AG04449 (cell line): ENCODE results near the gene PLEKHG2.

Experiments used
- CTCF ChIA-PET: fragments of 350-600 bp; formaldehyde crosslinking; extraction: SDS; loops from one replicate; lab custom pipeline; 2021; ENCODE audit warnings: antibody characterized with exemption; lab: Yijun Ruan, JAX
- POLR2A ChIA-PET: fragments of 400-600, 350-600 bp; formaldehyde crosslinking; extraction: SDS; loops from one replicate; lab custom pipeline; 2020; ENCODE audit warnings: antibody characterized with exemption, inconsistent platforms; lab: Yijun Ruan, JAX
- DNase-seq: peaks from one replicate; pipeline ENCODE4 v3.0.0-alpha.2; 2010; ENCODE audit warnings: low read depth, low spot score
- H3K4me3 ChIP-seq: 2 replicates; pipeline ENCODE4 v1.5.1; 2011; ENCODE audit warnings: low read depth, mild to moderate bottlenecking, control low read depth, low read length
- CTCF ChIP-seq: IDR thresholded peaks from one replicate; pipeline ENCODE4 v1.5.1; 2011; ENCODE audit warnings: mild to moderate bottlenecking, moderate library complexity, low read length, control low read depth, inconsistent platforms; ENCODE audit not compliant: insufficient read depth; ENCODE audit errors: missing control alignments

Gene PLEKHG2

GRCh38 chr19:39399668-39400050 is 12.8 kb upstream of the PLEKHG2 start:
- POLR2A ChIA-PET, result interaction anchor here (1.0 to 1.1 kb wide), 2 partner anchors 9 to 12 kb away, joined by 3 to 4 read pairs; partner anchors contain the start of genes MED29 and PAF1

GRCh38 chr19:39400061-39400460 is 12.4 kb upstream of the PLEKHG2 start:
- POLR2A ChIA-PET, result interaction anchor here (1.0 to 1.1 kb wide), 2 partner anchors 9 to 11 kb away, joined by 3 to 4 read pairs; partner anchors contain the start of genes MED29 and PAF1
- no peak for DNase-seq
- no peak for TF ChIP-seq CTCF
- H3K4me3 ChIP-seq, result no peak overlapping the region
- CTCF ChIA-PET, result interaction anchor here (2.9 to 4.9 kb wide), 4 partner anchors 9 to 133 kb away, joined by 15 to 38 read pairs (median 24); partner anchors contain the start of genes EID2B, MED29, PAF1 and PLEKHG2

More at GRCh38 chr19:39399668-39400050, 12.8 kb upstream of the PLEKHG2 start:
- no peak overlapping the region for H3K4me3 ChIP-seq
- CTCF ChIA-PET, result interaction anchor here (2.9 to 4.9 kb wide), 5 partner anchors 8 to 133 kb away, joined by 15 to 38 read pairs (median 22); partner anchors contain the start of genes EID2B, MED29, PAF1 and PLEKHG2
- no peak for DNase-seq
- no peak for TF ChIP-seq CTCF

GRCh38 chr19:39401070-39401548 is 11.4 kb upstream of the PLEKHG2 start:
- CTCF ChIA-PET, result interaction anchor here (0.7 to 3.6 kb wide), 4 partner anchors 10 to 39 kb away, joined by 3 to 26 read pairs (median 12); partner anchors contain the start of genes MED29, PAF1 and PLEKHG2
- no peak overlapping the region for H3K4me3 ChIP-seq
- DNase-seq, result no peak
- POLR2A ChIA-PET, result interaction anchor here (0.6 to 1.8 kb wide), 5 partner anchors 10 to 37 kb away, joined by 3 to 8 read pairs (median 6); partner anchors contain the start of genes MED29, PAF1 and RPS16
- no peak for TF ChIP-seq CTCF

GRCh38 chr19:39401549-39402345 is 10.7 kb upstream of the PLEKHG2 start:
- TF ChIP-seq CTCF, result no peak
- CTCF ChIA-PET, result interaction anchor here (0.7 to 3.6 kb wide), 4 partner anchors 10 to 39 kb away, joined by 3 to 26 read pairs (median 12); partner anchors contain the start of genes MED29, PAF1 and PLEKHG2
- H3K4me3 ChIP-seq, result no peak overlapping the region
- no peak for DNase-seq
- POLR2A ChIA-PET, result interaction anchor here (0.6 to 1.8 kb wide), 6 partner anchors 10 to 37 kb away, joined by 3 to 8 read pairs (median 6); partner anchors contain the start of genes MED29, PAF1 and RPS16

GRCh38 chr19:39402346-39403300 is 9.8 kb upstream of the PLEKHG2 start:
- peak overlapping the region; percentile 55 for H3K4me3 ChIP-seq
- no peak for TF ChIP-seq CTCF
- POLR2A ChIA-PET, result interaction anchor here (0.9 to 1.8 kb wide), 6 partner anchors 9 to 78 kb away, joined by 3 to 8 read pairs (median 6); partner anchors contain the start of genes MED29, PAF1, PLEKHG2 and RPS16
- no peak for DNase-seq
- CTCF ChIA-PET, result interaction anchor here (1.1 to 3.6 kb wide), 3 partner anchors 9 to 11 kb away, joined by 7 to 26 read pairs (median 22); partner anchors contain the start of genes MED29, PAF1 and PLEKHG2
